GM12874 (cell line): ENCODE data around the gene STAG3.

Experiments used
- TF ChIP-seq, protein P1 (sequence below): IDR thresholded peaks from 2 replicates; pipeline ENCODE4 v1.5.1; 2011; ENCODE audit warnings: low read depth, mild to moderate bottlenecking, control low read depth, low read length, moderate library complexity; ENCODE audit not compliant: insufficient read depth

The STAG3 gene

GRCh38 chr7:100152937-100153666, 24.6 kb upstream of the STAG3 start:
- TF ChIP-seq, protein P1, sequence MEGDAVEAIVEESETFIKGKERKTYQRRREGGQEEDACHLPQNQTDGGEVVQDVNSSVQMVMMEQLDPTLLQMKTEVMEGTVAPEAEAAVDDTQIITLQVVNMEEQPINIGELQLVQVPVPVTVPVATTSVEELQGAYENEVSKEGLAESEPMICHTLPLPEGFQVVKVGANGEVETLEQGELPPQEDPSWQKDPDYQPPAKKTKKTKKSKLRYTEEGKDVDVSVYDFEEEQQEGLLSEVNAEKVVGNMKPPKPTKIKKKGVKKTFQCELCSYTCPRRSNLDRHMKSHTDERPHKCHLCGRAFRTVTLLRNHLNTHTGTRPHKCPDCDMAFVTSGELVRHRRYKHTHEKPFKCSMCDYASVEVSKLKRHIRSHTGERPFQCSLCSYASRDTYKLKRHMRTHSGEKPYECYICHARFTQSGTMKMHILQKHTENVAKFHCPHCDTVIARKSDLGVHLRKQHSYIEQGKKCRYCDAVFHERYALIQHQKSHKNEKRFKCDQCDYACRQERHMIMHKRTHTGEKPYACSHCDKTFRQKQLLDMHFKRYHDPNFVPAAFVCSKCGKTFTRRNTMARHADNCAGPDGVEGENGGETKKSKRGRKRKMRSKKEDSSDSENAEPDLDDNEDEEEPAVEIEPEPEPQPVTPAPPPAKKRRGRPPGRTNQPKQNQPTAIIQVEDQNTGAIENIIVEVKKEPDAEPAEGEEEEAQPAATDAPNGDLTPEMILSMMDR = no peak

GRCh38 chr7:100153708-100154535, 23.8 kb upstream of the STAG3 start:
- TF ChIP-seq, protein P1 = no peak

GRCh38 chr7:100154651-100155491, 22.8 kb upstream of the STAG3 start:
- TF ChIP-seq, protein P1 = no peak

- TF ChIP-seq, protein P1 = no peak
Observed at GRCh38 chr7:100155553-100156317, 22.0 kb upstream of the STAG3 start.

DNA sequence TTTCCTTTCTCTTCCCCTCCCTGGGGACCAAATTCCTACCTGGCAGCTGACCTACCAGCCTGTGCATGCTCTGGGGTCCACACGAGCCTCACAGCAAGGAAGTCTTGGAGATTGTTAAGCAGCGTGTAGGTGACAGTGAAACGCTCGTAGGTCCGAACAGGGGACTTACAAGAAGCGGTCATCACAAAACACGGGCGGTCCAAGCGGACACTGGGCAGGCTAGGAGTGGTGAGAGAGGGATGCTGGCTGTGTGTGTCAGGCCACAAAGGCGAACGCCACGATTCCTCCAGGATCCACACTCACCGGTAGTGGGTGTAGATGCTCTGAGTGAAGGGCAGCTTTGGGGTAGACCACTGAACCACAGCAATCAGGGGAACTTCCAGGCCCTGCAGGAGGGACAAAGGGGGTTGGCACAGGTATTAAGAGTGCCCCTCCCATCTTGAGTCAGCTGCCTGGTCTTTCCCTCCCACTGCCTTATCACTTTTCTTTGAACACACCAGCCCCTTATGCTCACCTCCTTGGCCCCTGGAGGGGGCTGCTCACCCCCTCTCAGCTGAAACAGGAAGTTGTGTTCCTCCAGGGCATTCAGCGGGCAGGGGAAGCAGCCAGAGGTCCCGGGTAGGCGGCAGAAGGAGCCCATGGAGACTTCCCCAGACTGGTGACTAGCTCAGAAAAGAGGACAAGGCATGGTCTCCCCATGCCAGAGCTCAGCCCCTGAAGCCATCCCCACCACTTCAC, 21.2 kb upstream of the STAG3 start:
- TF ChIP-seq, protein P1 = no peak

DNA sequence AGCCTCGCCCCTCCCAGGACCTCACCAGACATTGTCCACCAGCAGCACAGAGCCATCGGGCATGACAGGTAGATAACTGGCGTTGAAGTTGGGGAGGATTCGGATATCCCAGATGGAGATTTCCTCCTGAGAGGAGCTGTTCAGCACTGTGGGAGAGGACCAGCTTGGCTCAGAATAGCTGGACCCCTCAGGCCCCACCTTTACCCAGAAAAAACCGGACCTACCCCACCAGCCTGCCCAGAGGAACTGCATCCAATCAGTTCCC, 20.7 kb upstream of the STAG3 start:
- TF ChIP-seq, protein P1 = no peak
